Stimulated activated memory B cell treated with anti-CD40 and anti-IgM and Interleukin-4, amounts not matched to agents 10 μg/mL and 1 μg/mL and 100 μg/mL, for 72 hours (primary cell): ENCODE results near the gene FANCC.

Experiments used
- ATAC-seq: fragments of 150-1000 bp; cut with Tn5 transposase; 2 replicates; pipeline ENCODE4 v1.10.0; 2021
- H3K27ac Mint-ChIP-seq: one replicate; pipeline ENCODE4 v1.8.0; 2022; ENCODE audit warnings: mild to moderate bottlenecking, mixed read lengths
- H3K27me3 Mint-ChIP-seq: one replicate; pipeline ENCODE4 v1.8.0; 2022; ENCODE audit warnings: mixed read lengths
- H3K36me3 Mint-ChIP-seq: one replicate; pipeline ENCODE4 v1.8.0; 2022; ENCODE audit warnings: mixed read lengths
- H3K4me1 Mint-ChIP-seq: one replicate; pipeline ENCODE4 v1.8.0; 2022; ENCODE audit warnings: mixed read lengths
- H3K4me3 Mint-ChIP-seq: one replicate; pipeline ENCODE4 v1.8.0; 2022; ENCODE audit warnings: mild to moderate bottlenecking, moderate library complexity, mixed read lengths
- H3K9me3 Mint-ChIP-seq: one replicate; pipeline ENCODE4 v1.8.0; 2022; ENCODE audit warnings: mixed read lengths

Gene FANCC

DNA sequence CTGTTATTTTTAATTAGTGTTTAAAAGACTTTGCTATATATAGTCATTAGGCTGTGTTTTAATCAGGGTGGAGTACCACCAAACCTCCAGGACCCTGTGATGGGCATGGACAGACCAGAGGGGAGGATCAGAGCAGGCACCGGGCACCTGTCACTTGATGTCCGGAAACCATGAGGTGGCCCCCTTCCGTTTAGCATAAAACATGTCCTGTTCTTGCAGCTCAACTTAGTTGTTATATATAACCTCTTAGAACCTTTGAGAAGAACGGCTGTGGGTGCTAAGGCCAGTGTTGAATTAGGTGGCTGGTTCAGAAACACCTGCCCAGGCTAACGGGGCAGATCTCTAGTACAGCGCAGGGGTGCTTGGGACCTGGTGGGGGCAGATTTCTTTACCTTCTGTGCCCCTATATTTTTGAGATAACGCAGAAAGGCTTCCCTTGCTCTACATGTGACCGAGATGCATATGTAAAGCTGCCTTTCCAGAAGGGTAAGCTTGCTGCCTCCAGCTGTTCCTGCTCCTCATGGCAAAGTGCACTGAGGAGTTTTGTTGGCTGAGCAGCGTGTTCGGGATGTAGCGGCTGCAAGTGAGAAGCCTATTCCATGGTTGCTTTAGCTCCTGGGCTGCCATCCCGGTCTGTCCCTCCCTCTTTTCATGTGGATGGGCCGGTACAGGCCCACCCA is 255.5 kb downstream of the FANCC start:
- Mint-ChIP-seq H3K4me3 (no peak overlapping the region), H3K9me3 (no peaks in the 10 kb centered on the region), H3K4me1 (no peaks in the 10 kb centered on the region), H3K27me3 (no peaks in the 10 kb centered on the region), H3K36me3 (peaks cover 22% of the 10 kb centered on the region), H3K27ac (no peak overlapping the region)
- no peak for ATAC-seq

DNA sequence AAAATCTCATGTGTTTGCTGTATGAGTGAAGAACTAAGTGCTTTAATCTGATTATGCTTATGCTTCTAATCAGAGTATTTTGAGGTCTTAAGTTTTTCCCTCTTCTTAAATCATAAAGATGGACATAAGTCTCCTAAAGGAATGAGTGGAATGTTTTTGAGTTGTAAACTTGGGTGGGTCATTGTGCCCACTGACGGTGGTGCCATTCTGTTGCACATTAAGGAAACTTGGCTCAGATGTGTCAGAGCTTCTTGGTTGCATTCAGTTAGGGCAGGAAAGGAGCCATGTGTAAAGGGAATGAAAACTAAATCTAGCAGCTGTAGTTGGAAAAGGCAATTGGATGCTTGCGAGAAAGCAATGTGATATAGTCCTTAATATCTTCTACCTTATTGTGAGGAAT is 256.6 kb downstream of the FANCC start:
- Mint-ChIP-seq H3K27ac (no peak overlapping the region), H3K9me3 (no peaks in the 10 kb centered on the region), H3K4me3 (no peak overlapping the region), H3K36me3 (peaks cover 22% of the 10 kb centered on the region), H3K4me1 (no peaks in the 10 kb centered on the region), H3K27me3 (no peaks in the 10 kb centered on the region)
- ATAC-seq = no peak

DNA sequence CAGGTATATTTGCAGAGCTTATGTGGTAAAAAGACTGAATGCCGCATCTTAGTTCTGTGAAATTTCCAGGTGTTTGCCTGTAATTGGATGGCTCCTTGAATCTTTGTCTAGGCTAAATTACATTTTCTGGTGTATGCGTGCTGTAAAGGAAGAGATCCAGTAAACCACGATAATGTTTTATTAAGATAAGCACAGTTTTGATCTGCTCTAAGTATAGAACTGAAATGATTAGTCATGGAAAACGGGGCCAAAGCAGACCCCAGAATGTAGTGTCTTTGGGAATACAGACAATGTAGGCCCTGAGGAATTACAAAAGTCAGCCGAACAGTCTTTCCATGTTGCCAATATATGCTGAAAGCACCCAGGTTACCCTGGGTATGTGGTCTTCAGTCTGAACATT is 257.3 kb downstream of the FANCC start:
- Mint-ChIP-seq H3K4me1 (no peaks in the 10 kb centered on the region), H3K4me3 (no peak overlapping the region), H3K27ac (no peak overlapping the region), H3K36me3 (peaks cover 22% of the 10 kb centered on the region), H3K9me3 (no peaks in the 10 kb centered on the region), H3K27me3 (no peaks in the 10 kb centered on the region)
- no peak for ATAC-seq

DNA sequence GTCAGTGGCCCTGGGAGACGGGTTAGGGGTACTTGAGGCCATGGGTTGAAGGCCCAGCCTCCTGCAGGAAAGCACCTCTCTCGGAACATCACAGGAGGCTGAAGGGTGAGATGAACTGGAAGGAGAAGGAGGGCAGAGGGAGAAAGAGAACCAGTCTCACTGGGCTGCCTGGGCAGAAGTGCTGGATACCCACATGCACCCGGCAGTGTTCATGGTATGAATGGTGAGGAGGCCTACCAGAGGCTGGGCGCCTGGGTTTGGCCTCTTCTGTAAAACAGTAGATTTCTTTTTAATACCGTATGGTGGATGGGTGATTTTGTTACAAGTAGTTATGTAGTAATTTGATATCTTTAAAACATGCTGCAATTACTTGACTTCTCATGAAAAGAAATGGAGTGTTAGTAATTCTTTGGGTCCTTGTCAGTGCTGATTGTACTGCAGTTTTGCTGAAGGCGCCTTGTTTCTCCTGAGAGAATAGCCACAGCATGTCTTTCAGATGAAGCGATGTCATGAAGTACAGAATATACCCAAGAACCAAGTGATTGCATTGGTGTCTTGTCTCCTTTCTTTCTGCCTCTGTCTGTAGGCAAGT is 258.6 kb downstream of the FANCC start:
- Mint-ChIP-seq H3K4me3 (no peak overlapping the region), H3K27me3 (no peaks in the 10 kb centered on the region), H3K9me3 (no peaks in the 10 kb centered on the region), H3K4me1 (no peaks in the 10 kb centered on the region), H3K27ac (no peak overlapping the region), H3K36me3 (peaks cover 16% of the 10 kb centered on the region)
- ATAC-seq = no peak

DNA sequence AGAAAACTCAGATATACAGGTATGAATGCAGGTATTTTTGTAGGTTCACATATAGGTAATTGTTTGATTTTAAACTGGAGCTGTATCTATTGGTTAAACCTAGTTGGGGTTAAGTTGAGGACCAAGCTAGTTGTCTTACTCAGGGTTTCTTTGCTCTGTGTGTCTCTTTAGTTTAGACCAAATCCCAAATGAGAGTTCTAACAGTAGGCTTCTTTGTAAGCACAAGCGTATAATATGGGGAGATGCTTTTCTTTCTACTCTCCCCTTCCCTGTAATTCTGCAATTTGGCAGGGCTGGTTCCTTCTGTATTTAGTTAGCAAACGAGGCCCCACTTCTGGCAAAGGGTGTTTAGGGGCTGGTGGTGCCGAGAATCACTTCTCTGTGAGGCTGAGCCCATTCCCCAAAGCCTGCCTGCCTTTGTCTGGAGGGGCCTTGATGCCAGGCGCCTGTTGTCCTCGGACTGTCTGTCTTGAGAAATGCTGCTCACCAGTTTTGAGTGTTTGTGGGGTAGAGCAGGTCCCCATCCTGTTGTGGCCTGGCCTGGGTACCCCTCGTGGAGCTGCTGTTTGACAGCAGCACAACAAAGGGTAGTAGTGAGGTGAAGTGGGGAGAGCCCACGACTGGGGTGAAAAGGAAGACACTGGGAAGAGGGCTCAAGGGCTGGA is 259.3 kb downstream of the FANCC start:
- Mint-ChIP-seq H3K9me3 (no peaks in the 10 kb centered on the region), H3K36me3 (peaks cover 10% of the 10 kb centered on the region), H3K27me3 (no peaks in the 10 kb centered on the region), H3K4me3 (no peak overlapping the region), H3K4me1 (no peaks in the 10 kb centered on the region), H3K27ac (no peak overlapping the region)
- ATAC-seq = no peak

DNA sequence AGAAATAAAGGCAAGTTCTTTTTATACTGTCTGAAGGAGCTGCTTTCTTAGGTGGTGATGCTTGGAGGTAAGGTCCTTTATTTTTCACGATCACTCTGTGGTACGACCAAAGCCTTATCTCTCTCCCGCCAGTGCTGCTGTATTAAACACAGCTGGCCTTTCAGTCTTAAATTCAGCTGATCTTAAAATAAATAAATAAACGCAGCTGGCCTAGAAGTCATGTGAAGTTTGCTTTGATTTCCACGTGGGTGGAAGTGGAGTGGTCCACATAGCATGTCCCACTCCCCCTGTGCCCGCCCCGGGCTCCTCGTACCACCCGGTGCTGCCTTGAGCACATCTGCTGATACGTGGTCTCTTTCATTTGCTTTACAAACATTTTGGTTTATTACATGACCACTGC is 260.4 kb downstream of the FANCC start:
- H3K27me3 Mint-ChIP-seq = no peaks in the 10 kb centered on the region
- H3K36me3 Mint-ChIP-seq = peaks cover 6% of the 10 kb centered on the region
- no peak overlapping the region for H3K4me3 Mint-ChIP-seq
- H3K9me3 Mint-ChIP-seq = no peaks in the 10 kb centered on the region
- no peak for ATAC-seq
- H3K27ac Mint-ChIP-seq = no peak overlapping the region
- H3K4me1 Mint-ChIP-seq = no peaks in the 10 kb centered on the region

DNA sequence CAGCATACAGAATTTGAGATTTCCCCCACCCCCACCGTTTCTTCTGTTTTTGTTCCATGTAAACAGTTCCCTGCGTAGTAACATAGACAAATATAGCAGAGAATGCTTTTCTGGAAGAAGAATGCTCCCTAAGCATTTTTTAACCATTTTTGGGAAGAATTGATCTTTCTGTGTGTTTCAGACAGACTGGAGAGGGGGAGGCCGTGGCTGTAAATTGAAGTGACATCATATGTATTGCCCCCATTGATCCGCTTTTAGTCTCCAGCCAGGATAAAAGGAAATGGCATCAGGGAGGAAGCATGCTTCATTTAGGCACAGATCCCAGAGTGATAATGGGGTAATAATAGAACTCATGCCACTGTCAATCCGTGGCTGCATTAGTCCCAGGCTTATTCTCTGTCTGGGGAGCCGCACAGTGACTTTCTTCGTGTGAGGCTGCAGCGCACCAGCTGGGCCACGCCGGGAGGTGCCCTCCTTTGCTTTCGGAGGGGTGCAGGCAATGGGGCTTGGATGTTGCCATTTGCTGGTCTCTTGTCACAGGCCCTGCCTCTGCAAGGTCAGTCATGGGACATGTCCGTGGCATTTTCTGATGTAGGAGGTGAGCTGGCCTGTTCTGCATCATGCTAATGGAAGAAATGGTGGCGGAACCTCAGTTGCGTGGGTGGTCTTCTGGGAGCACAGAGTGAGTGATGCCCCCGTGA is 261.5 kb downstream of the FANCC start:
- Mint-ChIP-seq H3K4me1 (no peaks in the 10 kb centered on the region), H3K36me3 (peaks cover 6% of the 10 kb centered on the region), H3K27ac (no peak overlapping the region), H3K9me3 (no peaks in the 10 kb centered on the region), H3K27me3 (no peaks in the 10 kb centered on the region), H3K4me3 (no peak overlapping the region)
- ATAC-seq = no peak

DNA sequence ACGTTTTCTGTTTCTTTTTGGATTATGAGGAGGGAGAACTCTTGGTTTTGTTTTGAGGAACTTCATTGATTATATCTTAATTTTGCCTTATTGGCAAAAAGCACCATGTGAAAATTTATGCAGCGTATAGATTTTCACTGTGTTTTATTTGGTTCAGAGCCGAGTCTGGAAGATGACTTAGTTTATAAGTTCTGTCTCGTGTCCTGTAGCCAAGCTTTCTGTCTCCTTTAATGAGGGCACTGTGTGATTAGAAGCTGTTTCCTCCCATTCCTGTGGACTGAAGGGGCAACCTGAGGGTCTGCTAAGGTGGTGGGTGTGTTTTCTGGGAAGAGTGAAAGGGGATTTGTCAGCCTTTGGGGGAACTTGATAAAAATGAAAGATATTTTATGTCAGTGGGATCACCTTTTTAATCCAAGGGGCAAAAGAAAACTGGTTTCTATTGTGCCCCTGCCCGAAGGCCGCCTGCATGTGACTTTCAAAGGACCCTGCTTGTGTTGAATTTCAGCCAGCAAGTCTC is 262.1 kb downstream of the FANCC start:
- Mint-ChIP-seq H3K36me3 (peaks cover 6% of the 10 kb centered on the region), H3K4me1 (no peaks in the 10 kb centered on the region), H3K27me3 (no peaks in the 10 kb centered on the region), H3K27ac (no peak overlapping the region), H3K4me3 (no peak overlapping the region), H3K9me3 (no peaks in the 10 kb centered on the region)
- ATAC-seq = no peak

DNA sequence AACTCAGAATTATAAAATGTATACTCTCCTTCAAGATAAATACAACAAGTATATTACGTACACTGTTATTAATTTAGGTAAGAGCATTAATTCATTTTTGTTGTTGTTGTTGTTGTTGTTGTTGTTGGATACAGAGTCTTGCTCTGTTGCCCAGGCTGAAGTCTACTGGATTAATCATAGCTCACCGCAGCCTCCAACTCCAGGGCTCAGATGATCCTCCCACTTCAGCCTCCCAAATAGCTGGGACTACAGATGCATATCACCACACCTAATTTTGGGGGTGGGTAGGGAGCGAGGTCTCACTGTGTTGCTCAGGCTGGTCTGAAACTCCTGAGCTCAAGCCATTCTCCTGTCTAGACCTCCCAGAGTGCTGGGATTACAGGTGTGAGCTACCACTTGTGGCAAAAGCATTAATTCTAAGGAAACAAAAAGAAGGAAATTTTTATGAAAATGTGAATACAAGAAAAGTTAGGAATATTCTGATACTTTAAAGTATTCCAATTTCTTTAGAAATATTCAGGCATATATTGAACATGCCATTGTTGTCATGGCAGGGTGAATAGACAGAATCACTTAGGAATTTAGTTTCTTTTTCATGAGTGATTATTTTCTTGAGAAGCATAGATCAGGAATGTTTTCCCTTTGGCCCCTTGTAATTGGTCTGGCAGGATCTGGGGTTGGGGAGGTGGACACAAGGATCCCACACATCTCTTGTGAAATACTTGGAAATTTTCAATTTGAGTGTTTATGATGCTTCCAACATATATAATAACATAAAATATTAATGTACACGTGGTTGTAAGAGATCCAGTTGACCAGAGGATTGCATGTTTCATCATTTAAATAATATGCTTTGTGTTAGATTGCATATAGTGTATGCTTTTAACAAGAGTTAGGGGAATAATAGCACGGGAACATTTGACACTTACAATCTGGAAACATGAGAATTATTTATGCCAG is 263.6 kb downstream of the FANCC start:
- Mint-ChIP-seq H3K27me3 (peaks cover 4% of the 10 kb centered on the region), H3K36me3 (peaks cover 6% of the 10 kb centered on the region), H3K4me3 (no peak overlapping the region), H3K27ac (no peak overlapping the region), H3K9me3 (no peaks in the 10 kb centered on the region), H3K4me1 (peaks cover 4% of the 10 kb centered on the region)
- ATAC-seq = no peak

DNA sequence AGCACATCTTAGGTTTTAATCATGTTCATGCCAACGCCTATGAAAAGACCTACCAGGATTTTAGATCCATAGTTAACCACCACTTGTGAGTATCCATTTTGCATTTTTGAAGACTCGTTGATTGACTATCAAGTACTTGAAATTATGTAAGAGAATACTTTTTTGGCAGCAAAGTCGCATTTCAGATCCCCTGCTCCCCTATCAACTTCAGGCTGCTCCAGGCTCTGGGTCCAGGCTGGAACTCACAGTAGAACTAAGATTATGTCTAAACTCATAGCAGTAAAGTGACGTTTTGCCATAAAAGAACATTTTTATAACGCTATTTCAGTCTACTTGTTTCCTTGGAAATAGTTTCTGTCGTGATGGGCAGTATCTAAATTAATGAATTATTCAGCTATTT is 267.7 kb downstream of the FANCC start:
- peaks cover 9% of the 10 kb centered on the region for H3K4me1 Mint-ChIP-seq
- no peak for ATAC-seq
- no peak overlapping the region for H3K27ac Mint-ChIP-seq
- H3K27me3 Mint-ChIP-seq = peaks cover 9% of the 10 kb centered on the region
- H3K9me3 Mint-ChIP-seq = no peaks in the 10 kb centered on the region
- no peak overlapping the region for H3K4me3 Mint-ChIP-seq
- H3K36me3 Mint-ChIP-seq = peaks cover 9% of the 10 kb centered on the region
